Psoas muscle (tissue), 8 donors: Measurements from ENCODE around the gene NAP1L1. TPM values are rescaled to one million over a fixed set of nuclear protein-coding genes. Genes with fewer than 3 reads are reported as not detected.

ENCODE experiments used
- ATAC-seq, 4 donors: fragments of 200-7000 bp; cut with Tn5 transposase; one replicate each; pipeline ENCODE4 v1.9.1; 2020; ENCODE audit warnings: moderate library complexity in 3 of 4, mild to moderate bottlenecking in 2 of 4
- DNase-seq, 2 donors: peaks; one replicate each; pipeline ENCODE4 v3.0.0-alpha.2; 2020
- H3K27ac ChIP-seq: fragments of 200-600 bp; one replicate; pipeline ENCODE4 v1.8.0; 2022
- H3K27me3 ChIP-seq, 3 donors: fragments of 200-600 bp in 1 of 3; one replicate each; pipeline versions ENCODE4 v1.6.1 to v1.8.0; 2013 to 2022; ENCODE audit warnings: low read length in 2 of 3, mild to moderate bottlenecking in 2 of 3, moderate library complexity in 1 of 3; ENCODE audit not compliant: insufficient read depth in 3 of 3
- H3K36me3 ChIP-seq, 2 donors: fragments of 200-600 bp in 1 of 2; one replicate each; pipeline versions ENCODE4 v1.6.1 to v1.8.0; 2013 to 2022; ENCODE audit warnings: low read depth in 1 of 2, mild to moderate bottlenecking in 1 of 2, moderate library complexity in 1 of 2; ENCODE audit not compliant: insufficient read depth in 1 of 2
- H3K4me1 ChIP-seq: fragments of 200-600 bp; one replicate; pipeline ENCODE4 v1.8.0; 2022
- H3K4me3 ChIP-seq: fragments of 200-600 bp; one replicate; pipeline ENCODE4 v1.8.0; 2022; ENCODE audit warnings: mild to moderate bottlenecking
- H3K9me3 ChIP-seq: fragments of 200-600 bp; one replicate; pipeline ENCODE4 v1.8.0; 2022
- WGBS, 3 donors: extraction: QIAGEN DNeasy Blood & Tissue Kit; methylation state at CpG; one replicate each; pipeline versions ENCODE4 v1.1.6 to v1.1.7; 2013; 5-methylcytosine and 5-hydroxymethylcytosine counted together
- intact Hi-C, 2 donors: fragments of 100-400 bp; cut with DNase I; formaldehyde crosslinking; loops; one replicate each; pipeline versions ENCODE4 v1.11.0 to v1.14.2; 2022
- polyA plus RNA-seq, 3 donors: library from polyadenylated mRNA; stranded (reverse); fragments of 200-250 nt; gene quantifications; one replicate each; pipeline ENCODE4 v1.2.3, GENCODE V29; 2013
- total RNA-seq, 4 donors: library from RNA; stranded (reverse); fragmentation: NEBNext Ultra II Directional in 2 of 4; extraction: Animal tissue kit (Norgen Biotek cat#: 25700) in 2 of 4; gene quantifications; one replicate each; pipeline versions ENCODE4 v1.2.1 to v1.2.4, GENCODE V29; 2021 to 2023
- TF ChIP-seq, protein P1 (sequence below): fragments of 200-600 bp; IDR thresholded peaks from one replicate; pipeline ENCODE4 v1.8.0; 2022; ENCODE audit warnings: antibody characterized with exemption
- donor health status: healthy with polysubstance abuse.
- donor health status: DM: no; HTN: no; CAD: no; lungs with moderate emphysema.
- donor health status: Bipolar disorder and iron deficiency.
- donor health status: healthy.
- donor health status: DM: yes; HTN: yes; CAD: no.
- donor health status: DM: no; HTN: no; CAD: no.
- donor health status: DM: no; HTN: no; CAD: no.
- donor health status: DM: yes; HTN: yes; CAD: no.

Gene NAP1L1
- total and polyA plus RNA-seq, 7 donors = 201 to 341 (median 281) TPM

DNA sequence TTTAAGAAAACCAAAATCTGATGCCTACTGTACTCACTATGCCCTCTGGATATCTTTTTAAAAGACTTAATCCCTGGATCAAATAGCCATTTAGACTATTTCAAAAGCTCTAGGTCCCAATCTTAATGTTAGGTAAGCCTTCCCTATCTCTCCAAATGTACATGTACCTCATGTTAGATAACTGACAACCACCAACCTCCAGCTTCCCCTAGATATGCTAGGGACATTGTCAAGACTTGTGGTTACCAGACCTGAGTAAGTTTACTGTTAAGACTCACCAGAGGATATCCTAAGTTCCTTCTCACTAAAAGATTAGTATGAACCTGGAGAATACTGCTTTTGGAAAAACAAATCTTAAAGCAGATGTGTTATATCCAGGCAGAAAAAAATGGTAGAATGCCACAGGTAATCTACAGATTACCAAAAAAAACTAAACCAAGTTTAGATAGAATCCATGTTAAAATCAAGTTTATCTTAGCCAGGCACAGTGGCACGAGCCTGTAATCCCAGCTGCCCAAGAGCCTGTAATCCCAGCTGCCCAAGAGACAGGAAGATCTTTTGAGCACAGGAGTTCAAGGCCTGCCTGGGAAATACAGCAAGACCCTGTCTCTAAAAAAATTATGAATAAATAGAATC lies 9.7 kb downstream of the NAP1L1 start:
- Histone ChIP-seq H3K27ac (no peak overlapping the region), H3K9me3 (peaks cover 8% of the 10 kb centered on the region), H3K36me3 (peaks cover 2 to 5% of the 10 kb centered on the region in 2 donors), H3K4me1 (peaks cover 45% of the 10 kb centered on the region), H3K27me3 (no peaks in the 10 kb centered on the region), H3K4me3 (no peak overlapping the region)
- DNase-seq (no peak), ATAC-seq (peak in 2 of 4 donors; percentile 20 to 21)
- intact Hi-C loops = no loop called here
- TF ChIP-seq, protein P1, sequence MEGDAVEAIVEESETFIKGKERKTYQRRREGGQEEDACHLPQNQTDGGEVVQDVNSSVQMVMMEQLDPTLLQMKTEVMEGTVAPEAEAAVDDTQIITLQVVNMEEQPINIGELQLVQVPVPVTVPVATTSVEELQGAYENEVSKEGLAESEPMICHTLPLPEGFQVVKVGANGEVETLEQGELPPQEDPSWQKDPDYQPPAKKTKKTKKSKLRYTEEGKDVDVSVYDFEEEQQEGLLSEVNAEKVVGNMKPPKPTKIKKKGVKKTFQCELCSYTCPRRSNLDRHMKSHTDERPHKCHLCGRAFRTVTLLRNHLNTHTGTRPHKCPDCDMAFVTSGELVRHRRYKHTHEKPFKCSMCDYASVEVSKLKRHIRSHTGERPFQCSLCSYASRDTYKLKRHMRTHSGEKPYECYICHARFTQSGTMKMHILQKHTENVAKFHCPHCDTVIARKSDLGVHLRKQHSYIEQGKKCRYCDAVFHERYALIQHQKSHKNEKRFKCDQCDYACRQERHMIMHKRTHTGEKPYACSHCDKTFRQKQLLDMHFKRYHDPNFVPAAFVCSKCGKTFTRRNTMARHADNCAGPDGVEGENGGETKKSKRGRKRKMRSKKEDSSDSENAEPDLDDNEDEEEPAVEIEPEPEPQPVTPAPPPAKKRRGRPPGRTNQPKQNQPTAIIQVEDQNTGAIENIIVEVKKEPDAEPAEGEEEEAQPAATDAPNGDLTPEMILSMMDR = no peak
- 45 to 73% (median 52%) methylated on average over 1 of the region's 1 CpG for WGBS, 3 donors

DNA sequence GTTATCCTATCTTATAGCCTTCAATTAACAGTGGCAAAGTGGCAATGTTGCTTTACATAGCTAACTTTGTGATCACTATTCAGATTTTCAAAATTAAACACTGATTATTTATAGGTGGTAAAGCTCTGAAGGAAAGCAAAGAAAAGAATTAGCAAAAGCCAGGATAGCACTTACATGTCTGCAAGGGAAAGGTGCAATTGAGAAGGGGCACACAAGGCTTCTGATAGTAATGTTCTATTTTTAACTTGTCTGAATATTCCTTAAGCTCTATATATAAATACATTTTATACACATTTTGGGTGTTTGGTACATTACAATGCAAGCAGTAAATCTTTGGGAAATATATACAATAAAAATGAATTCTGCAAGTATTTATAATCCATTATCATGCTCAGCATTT lies 10.9 kb downstream of the NAP1L1 start:
- Histone ChIP-seq H3K4me3 (no peak overlapping the region), H3K9me3 (peaks cover under 1% of the 10 kb centered on the region), H3K27me3 (no peaks in the 10 kb centered on the region), H3K36me3 (peaks cover 2 to 12% of the 10 kb centered on the region in 2 donors), H3K4me1 (peaks cover 50% of the 10 kb centered on the region), H3K27ac (no peak overlapping the region)
- TF ChIP-seq, protein P1 = no peak
- DNase-seq (no peak), ATAC-seq (peak in 2 of 4 donors; percentile 48 to 66)
- intact Hi-C loops = no loop called here

DNA sequence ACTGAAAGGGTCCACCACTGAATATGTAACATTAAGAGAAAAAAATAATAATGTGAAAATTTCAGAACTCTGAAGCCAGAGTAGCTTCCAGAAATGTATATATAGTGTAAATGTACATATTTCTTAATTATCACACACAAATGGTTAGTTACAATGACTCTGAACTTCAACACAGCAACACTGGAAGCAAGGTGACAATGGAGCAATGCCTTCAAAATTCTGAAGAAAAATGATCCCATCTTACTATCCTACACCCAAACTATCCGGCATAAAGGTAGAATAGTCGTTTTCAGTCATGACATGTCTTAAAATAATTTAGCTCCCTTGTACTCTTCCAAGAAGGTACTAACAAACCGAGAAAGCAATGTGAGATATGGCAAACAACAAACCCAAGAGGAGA lies 11.9 kb downstream of the NAP1L1 start:
- Histone ChIP-seq H3K27ac (no peak overlapping the region), H3K36me3 (peaks cover 3 to 17% of the 10 kb centered on the region in 2 donors), H3K9me3 (no peaks in the 10 kb centered on the region), H3K27me3 (no peaks in the 10 kb centered on the region), H3K4me1 (peaks cover 50% of the 10 kb centered on the region), H3K4me3 (no peak overlapping the region)
- ATAC-seq = no peak
- DNase-seq = no peak
- TF ChIP-seq, protein P1 = no peak
- 75 to 88% (median 78%) methylated on average over 3 of the region's 3 CpGs for WGBS, 3 donors
- intact Hi-C loops = no loop called here

DNA sequence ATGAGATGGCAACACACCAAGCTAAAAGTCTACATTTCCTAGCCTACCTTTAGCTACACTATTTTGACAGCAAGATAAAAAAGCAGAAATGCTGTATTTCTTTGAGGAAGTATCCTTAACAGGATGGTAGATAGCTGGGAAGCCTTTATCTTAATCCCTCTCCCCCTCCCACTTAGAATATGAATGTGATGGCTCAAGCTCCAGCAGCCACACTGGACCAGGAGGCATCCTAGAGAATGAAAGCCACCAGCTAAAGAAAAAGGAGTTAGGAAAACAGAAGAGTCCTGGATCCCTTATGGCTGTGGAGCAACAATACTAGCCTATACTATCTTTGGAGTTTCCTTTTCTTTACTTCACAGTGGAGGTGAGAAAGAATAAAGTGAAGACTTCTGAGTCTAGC lies 15.1 kb downstream of the NAP1L1 start:
- intact Hi-C loops = no loop called here
- TF ChIP-seq, protein P1 = no peak
- DNase-seq = no peak

DNA sequence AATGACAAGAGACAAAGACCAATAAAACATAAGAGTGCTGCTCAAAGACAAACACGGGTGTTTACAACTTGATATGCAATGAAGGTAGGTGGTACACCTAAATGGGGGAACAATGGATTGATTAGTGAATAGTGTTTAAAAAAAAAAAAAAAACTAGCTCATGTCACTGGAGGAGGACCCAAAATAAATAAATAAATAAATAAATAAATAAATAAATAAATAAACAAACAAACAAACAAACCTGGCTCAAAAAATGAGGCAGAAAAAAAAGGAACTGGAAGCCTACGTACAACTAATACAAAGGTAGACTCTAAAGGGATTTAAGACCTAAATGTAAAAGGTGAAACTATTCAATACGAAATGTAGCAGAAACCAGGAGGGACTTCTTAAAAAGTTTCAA lies 18.6 kb downstream of the NAP1L1 start:
- WGBS, 3 donors = 97 to 99% (median 97%) methylated on average over 3 of the region's 3 CpGs

More for the DNA sequence above, 15.1 kb downstream of the NAP1L1 start:
- Histone ChIP-seq H3K4me1 (peaks cover 32% of the 10 kb centered on the region), H3K36me3 (peaks cover 4 to 48% of the 10 kb centered on the region in 2 donors), H3K9me3 (peaks cover 13% of the 10 kb centered on the region), H3K4me3 (no peak overlapping the region), H3K27ac (no peak overlapping the region), H3K27me3 (no peaks in the 10 kb centered on the region)
- ATAC-seq = no peak

More for the DNA sequence above, 18.6 kb downstream of the NAP1L1 start:
- no peak overlapping the region for H3K4me3 ChIP-seq
- H3K36me3 ChIP-seq = peaks cover 2 to 77% of the 10 kb centered on the region in 2 donors
- DNase-seq (no peak), ATAC-seq (no peak)
- intact Hi-C loops = no loop called here
- TF ChIP-seq, protein P1 = no peak
- no peak overlapping the region for H3K27ac ChIP-seq
- H3K4me1 ChIP-seq = peaks cover 5% of the 10 kb centered on the region
- H3K9me3 ChIP-seq = peaks cover 14% of the 10 kb centered on the region
- H3K27me3 ChIP-seq = no peaks in the 10 kb centered on the region
